ENCODE data around the gene FAM228B.

DNA sequence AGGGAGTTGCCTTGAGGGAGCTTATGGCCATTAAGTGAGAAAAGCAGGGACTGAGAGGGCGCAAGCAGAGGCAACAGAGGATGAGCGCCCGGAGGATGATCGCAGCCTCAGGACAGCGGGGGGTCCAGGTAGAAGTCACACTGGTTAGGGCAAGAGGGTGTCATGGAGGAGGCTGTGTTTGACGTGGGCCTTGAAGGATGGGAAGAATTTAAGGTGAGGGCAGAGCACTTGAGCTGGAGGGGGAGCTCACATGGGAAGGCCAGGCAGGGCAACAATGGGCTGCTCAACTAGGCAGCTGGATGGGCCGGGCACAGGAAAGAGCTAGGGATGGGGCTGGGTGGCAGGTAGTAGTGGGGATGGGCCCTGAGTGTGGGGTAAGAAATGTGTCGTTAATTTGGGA is 83.4 kb downstream of the FAM228B start:
- TF ChIP-seq, protein P1, sequence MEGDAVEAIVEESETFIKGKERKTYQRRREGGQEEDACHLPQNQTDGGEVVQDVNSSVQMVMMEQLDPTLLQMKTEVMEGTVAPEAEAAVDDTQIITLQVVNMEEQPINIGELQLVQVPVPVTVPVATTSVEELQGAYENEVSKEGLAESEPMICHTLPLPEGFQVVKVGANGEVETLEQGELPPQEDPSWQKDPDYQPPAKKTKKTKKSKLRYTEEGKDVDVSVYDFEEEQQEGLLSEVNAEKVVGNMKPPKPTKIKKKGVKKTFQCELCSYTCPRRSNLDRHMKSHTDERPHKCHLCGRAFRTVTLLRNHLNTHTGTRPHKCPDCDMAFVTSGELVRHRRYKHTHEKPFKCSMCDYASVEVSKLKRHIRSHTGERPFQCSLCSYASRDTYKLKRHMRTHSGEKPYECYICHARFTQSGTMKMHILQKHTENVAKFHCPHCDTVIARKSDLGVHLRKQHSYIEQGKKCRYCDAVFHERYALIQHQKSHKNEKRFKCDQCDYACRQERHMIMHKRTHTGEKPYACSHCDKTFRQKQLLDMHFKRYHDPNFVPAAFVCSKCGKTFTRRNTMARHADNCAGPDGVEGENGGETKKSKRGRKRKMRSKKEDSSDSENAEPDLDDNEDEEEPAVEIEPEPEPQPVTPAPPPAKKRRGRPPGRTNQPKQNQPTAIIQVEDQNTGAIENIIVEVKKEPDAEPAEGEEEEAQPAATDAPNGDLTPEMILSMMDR (IDR thresholded peaks at IDR 0.05) = no peak
- TF ChIP-seq POLR2AphosphoS5 (IDR thresholded peaks at IDR 0.05) (no peak), POLR2A (IDR thresholded peaks at IDR 0.05) (no peak)
